HS-5 (cell line): ENCODE data around the gene ZNF823.
"Not testable (repeated sequence)": the region's sequence is repeated elsewhere in the genome, so short reads cannot be mapped to it uniquely, and the experiment has no call there.

Experiments
- DNase-seq: peaks from one replicate; pipeline ENCODE4 v3.0.0-alpha.2; 2012; ENCODE audit warnings: low read depth

The ZNF823 gene

DNA sequence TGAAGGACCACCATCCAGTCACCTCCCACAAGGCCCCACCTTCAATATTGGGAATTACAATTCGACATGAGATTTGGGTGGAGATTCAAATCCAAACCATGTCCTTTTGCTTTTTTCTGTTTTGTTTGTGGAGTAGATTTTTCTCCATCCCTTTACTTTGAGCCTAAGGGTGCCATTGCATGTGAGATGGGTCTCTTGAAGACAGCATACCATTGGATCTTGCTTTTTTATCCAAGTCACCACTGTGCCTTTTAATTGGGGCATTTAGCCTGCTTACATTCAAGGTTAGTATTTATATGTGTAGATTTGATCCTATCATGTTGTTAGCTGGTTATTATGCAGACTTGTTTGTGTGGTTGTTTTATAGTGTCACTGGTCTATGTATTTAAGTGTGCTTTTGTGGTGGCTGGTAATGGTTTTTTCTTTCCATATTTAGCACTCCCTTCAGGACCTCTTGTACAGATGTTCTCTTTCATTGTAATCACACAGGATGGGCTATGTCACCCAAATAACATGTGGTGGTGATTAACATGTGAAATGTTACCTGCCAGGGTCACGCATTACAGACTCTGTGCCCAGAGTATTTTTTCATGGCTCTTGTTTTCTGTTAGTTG is 58.0 kb downstream of the ZNF823 start:
- DNase-seq, result no peak

DNA sequence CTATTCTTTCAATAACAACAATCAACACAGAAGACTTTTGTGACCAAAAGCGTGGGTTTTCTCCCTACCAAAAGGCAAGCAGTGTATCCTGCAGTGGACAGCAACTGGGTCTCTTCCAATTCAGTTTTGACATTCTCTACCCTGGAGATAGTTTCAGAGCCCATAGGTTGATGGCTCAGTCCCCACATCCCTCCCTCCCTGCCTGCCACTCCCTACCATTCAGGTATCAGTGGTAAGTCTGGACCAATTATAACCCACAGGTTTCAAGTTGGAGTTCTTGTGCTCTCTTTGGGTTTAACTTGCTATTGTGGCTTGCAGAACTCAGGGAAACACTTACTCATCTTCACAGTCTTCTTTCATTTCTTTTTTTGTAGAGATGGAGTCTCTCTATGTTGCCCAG is 60.2 kb downstream of the ZNF823 start:
- DNase-seq, result no peak

DNA sequence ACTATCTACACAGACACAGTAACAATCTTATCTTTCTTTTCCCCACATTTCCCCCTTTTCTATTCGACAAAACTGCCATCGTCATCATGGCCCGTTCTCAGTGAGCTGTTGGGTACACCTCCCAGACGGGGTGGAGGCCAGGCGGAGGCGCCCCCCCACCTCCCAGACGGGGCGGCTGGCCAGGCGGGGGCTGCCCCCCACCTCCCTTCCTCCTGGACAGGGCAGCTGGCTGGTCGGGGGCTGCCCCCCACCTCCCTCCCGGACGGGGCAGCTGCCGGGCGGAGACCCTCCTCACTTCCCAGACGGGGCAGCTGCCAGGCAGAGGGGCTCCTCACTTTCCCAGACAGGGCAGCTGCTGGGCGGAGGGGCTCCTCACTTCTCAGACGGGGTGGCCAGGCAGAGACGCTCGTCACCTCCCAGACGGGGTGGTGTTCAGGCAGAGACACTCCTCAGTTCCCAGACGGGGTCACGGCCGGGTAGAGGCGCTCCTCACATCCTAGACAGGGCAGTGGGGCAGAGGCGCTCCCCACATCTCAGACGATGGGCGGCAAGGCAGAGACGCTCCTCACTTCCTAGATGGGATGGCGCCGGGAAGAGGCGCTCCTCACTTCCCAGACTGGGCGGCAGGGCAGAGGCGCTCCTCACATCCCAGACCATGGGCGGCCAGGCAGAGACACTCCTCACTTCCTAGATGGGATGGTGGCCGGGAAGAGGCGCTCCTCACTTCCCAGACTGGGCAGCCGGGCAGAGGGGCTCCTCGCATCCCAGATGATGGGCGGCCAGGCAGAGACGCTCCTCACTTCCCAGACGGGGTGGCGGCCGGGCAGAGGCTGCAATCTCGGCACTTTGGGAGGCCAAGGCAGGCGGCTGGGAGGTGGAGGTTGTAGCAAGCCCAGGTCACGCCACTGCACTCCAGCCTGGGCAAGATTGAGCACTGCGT is 61.8 kb downstream of the ZNF823 start:
- DNase-seq, result not testable (repeated sequence)

DNA sequence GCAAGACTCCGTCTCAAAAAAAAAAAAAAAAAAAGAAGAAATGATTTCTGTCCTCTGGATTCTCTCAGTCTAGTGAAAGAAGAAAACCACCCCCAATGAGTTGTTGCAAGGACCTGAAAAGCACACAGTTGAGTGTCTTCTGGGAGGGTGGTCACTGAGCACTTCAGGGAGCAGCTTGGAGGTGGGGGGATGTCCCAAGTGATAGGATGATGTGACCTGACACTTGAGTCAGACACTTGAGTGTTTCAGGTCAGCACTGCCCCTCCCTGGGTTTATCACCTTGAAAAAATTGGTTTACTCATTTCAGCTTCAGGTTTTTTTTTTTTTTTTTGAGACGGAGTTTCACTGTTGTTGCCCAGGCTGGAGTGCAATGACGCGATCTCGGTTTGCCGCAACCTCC is 63.2 kb downstream of the ZNF823 start:
- no peak for DNase-seq

DNA sequence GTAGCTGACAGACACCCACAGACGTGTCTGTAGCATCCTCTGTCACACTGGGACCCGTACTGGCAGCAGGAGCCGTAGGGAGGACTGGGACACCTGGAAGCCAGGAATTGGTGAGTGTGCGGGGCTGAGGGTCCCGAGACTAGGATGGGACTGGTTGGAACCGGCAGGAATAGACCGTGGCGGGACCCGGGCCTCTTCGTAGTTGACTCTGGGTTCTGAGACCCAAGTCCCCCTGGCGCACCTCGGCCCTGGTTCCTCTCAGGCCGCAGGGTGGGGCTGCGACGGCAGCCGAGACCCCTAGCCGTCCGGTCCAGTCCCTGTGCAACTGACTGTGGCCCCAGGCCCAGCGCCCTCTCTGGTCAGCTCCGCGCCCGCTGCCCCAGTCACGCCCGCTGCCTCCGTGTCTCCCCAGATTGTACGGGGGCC is 64.7 kb downstream of the ZNF823 start:
- DNase-seq, result no peak

DNA sequence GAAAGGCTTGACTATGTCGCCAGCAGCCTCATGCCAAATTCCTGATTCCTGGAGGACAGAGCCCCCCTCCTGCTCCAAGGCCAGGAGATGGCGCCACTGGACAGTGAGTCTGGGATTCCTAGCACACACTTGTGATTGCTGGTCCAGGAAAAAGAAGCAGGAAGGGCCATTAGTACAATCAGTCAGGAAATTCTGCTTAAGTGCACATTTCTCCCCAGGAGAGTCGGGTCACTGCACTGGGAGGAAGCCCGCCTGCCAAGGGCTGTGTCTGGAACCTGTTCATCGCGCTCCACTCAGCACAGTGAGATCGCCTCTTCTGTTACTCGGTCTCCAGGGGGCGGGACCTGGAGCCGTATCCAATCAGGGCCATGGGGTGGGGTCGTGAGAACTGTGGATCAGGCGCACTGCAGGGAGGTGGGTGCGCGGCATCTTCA is 65.1 kb downstream of the ZNF823 start:
- DNase-seq, result no peak
